ENCODE measurements around the gene RAD9A. TPM values are rescaled to one million over a fixed set of nuclear protein-coding genes. Genes with fewer than 3 reads are reported as not detected.

RAD9A gene
- polyA plus RNA-seq, 1 of the 3 experiments (the other 2 are of a cell fraction) = 22.3 TPM

- no peak for TF ChIP-seq CTCF (IDR thresholded peaks at IDR 0.05)
- no peak for TF ChIP-seq MEF2A (IDR thresholded peaks at IDR 0.05; ENCODE audit: borderline replicate concordance, low read depth)
- no peak for TF ChIP-seq GABPA (IDR thresholded peaks at IDR 0.05; ENCODE audit: low read depth)
- no peak for TF ChIP-seq YY1 (IDR thresholded peaks at IDR 0.05; ENCODE audit: low read depth)
- TF ChIP-seq SIN3A (IDR thresholded peaks at IDR 0.05; ENCODE audit: borderline replicate concordance, low read depth, low read length) = no peak
- TF ChIP-seq MAX (IDR thresholded peaks at IDR 0.05; ENCODE audit: low read depth) = no peak
Measured at GRCh38 chr11:67378544-67378943, 13.2 kb upstream of the RAD9A start (continued).

- H3K79me2 ChIP-seq (ENCODE audit: insufficient read depth) = no peaks in the 10 kb centered on the region
- no peak for DNase-seq
- H2AFZ ChIP-seq (ENCODE audit: low read depth) = no peak overlapping the region
- WGBS (ENCODE audit: low lambda C conversion rate) = 34% methylated on average over 17 of the region's 23 CpGs
- H3K4me2 ChIP-seq = peak overlapping the region; percentile 68
- H3K27me3 ChIP-seq (ENCODE audit: insufficient read depth) = no peaks in the 10 kb centered on the region
- peaks cover 18 to 38% of the 10 kb centered on the region in 2 experiments; a peak in 3 of 4 replicates for H3K4me1 ChIP-seq (ENCODE audit: control insufficient read depth in 1 of 2, insufficient read depth in 2 of 2, low read depth in 1 of 2, low read length in 1 of 2)
- ChIA-PET CTCF (interaction anchor here (1.0 to 19.7 kb wide), 10 partner anchors 8 to 116 kb away, joined by 3 to 955 read pairs (median 49); partner anchors contain the start of genes ANKRD13D, CLCF1, GRK2 and POLD4), POLR2A (interaction anchor here (1.1 kb wide), 1 partner anchor 23 kb away, joined by 3 read pairs; no protein-coding TSS in a partner anchor)
- H3K36me3 ChIP-seq (replicated peaks in 1 of 2; ENCODE audit: control insufficient read depth in 1 of 2, insufficient read depth in 2 of 2, low read length in 1 of 2) = no peaks in the 10 kb centered on the region
- TF ChIP-seq POLR2AphosphoS5 (IDR thresholded peaks at IDR 0.05; ENCODE audit: low read depth, low read length) = peak; percentile 54; the same call in 1 of the 2 replicates
- no peak for TF ChIP-seq GABPA (IDR thresholded peaks at IDR 0.05; ENCODE audit: low read depth)
- no peak for TF ChIP-seq CTCF (IDR thresholded peaks at IDR 0.05)
- no peak for TF ChIP-seq FOXJ3 (CRISPR knock-in tag; IDR thresholded peaks at IDR 0.05)
- no peak for TF ChIP-seq SMC3 (IDR thresholded peaks at IDR 0.05; ENCODE audit: low read depth, low read length)
- no peak for TF ChIP-seq USF1 (IDR thresholded peaks at IDR 0.05; ENCODE audit: borderline replicate concordance, low read depth)
- TF ChIP-seq JUND (IDR thresholded peaks at IDR 0.05) = peak; percentile 71
- TF ChIP-seq EZH2phosphoT487 (IDR thresholded peaks at IDR 0.05; ENCODE audit: borderline replicate concordance, low read depth) = no peak
- TF ChIP-seq TCF12 (IDR thresholded peaks at IDR 0.05) = peak; percentile 17; the same call in 1 of the 2 replicates
- peak; percentile 81; the same call in 1 of the 2 replicates for TF ChIP-seq FOSL2 (IDR thresholded peaks at IDR 0.05; ENCODE audit: borderline replicate concordance, low read depth)
- no peak for TF ChIP-seq NRF1 (IDR thresholded peaks at IDR 0.05; ENCODE audit: low read depth, low read length)
- no peak for TF ChIP-seq SIN3A (IDR thresholded peaks at IDR 0.05; ENCODE audit: borderline replicate concordance, low read depth, low read length)
- TF ChIP-seq NFIC (IDR thresholded peaks at IDR 0.05; ENCODE audit: borderline replicate concordance) = peak; percentile 56
- peak; percentile 34 for TF ChIP-seq PBX3 (IDR thresholded peaks at IDR 0.05)
- TF ChIP-seq ELF1 (IDR thresholded peaks at IDR 0.05) = no peak
- TF ChIP-seq TEAD4 (IDR thresholded peaks at IDR 0.05; ENCODE audit: borderline replicate concordance, insufficient read depth) = no peak
- no peak for TF ChIP-seq RAD21 (IDR thresholded peaks at IDR 0.05; ENCODE audit: low read length)
- H4K20me1 ChIP-seq (ENCODE audit: insufficient read depth) = no peaks in the 10 kb centered on the region
- H3K9me3 ChIP-seq = no peaks in the 10 kb centered on the region
- peaks cover 30% of the 10 kb centered on the region for H3F3A ChIP-seq (replicated peaks; ENCODE audit: insufficient read depth)
- H3K9ac ChIP-seq = peak overlapping the region; percentile 54; the same call in 1 of the 2 replicates
- H3K9me2 ChIP-seq = no peaks in the 10 kb centered on the region
- no peak overlapping the region for H3K4me3 ChIP-seq (ENCODE audit: low read depth in 2 of 2, low read length in 1 of 2)
- peak overlapping the region in 1 of 2 experiments; percentile 61; a peak in 2 of 4 replicates for H3K27ac ChIP-seq (ENCODE audit: low read depth in 2 of 2, low read length in 1 of 2)
Measured at GRCh38 chr11:67379061-67380058, 12.4 kb upstream of the RAD9A start.
